M059J (cell line): ENCODE data around the gene SCAI. TPM values are rescaled to one million over a fixed set of nuclear protein-coding genes. Genes with fewer than 3 reads are reported as not detected.

Experiments used
- total RNA-seq: library from RNA; depleted of rRNA; stranded (reverse); fragments of >200 nt; shearing (Covaris generic); gene quantifications from 2 replicates; pipeline ENCODE4 v1.2.3, GENCODE V29; 2014; rRNA removed

The SCAI gene
- total RNA-seq, 1 experiment from 2014 or later, result 3.0 TPM

Other genes with a start within 250 kb of the SCAI start
- 15.6 and 17.3 TPM in 2 replicates for gene GOLGA1, start 202.4 kb downstream of the SCAI start, total RNA-seq
- gene PPP6C, start 46.3 kb upstream of the SCAI start, total RNA-seq, result 63.9 and 67.0 TPM in 2 replicates
- gene RABEPK, start 57.0 kb upstream of the SCAI start, total RNA-seq, result 25.1 and 36.6 TPM in 2 replicates
- 93.9 and 156 TPM in 2 replicates for gene HSPA5, start 97.8 kb upstream of the SCAI start, total RNA-seq
- gene GAPVD1, start 118.3 kb upstream of the SCAI start, total RNA-seq, result 32.6 and 46.2 TPM in 2 replicates